Stimulated activated CD4-positive, alpha-beta T cell treated with anti-CD3 and anti-CD28 coated beads, Interleukin-15, amount 100 ng/mL, for 48 hours (primary cell): Measurements from ENCODE around the gene ZNF611.
A peak's percentile ranks its signal among the peaks of the same experiment; 100 is the strongest.
"Not testable (repeated sequence)": the region's sequence is repeated elsewhere in the genome, so short reads cannot be mapped to it uniquely, and the experiment has no call there.

ENCODE experiments used
- DNase-seq, 2 donors: peaks; one replicate each; pipeline ENCODE4 v3.0.0-alpha.2; 2020; ENCODE audit warnings: low read depth in 2 of 2

Gene ZNF611

GRCh38 chr19:52716522-52716921, 18.3 kb downstream of the ZNF611 start:
- no peak for DNase-seq

GRCh38 chr19:52715902-52716301, 18.9 kb downstream of the ZNF611 start:
- DNase-seq = not testable (repeated sequence)

GRCh38 chr19:52715330-52715729, 19.5 kb downstream of the ZNF611 start:
- not testable (repeated sequence) for DNase-seq

- DNase-seq = not testable (repeated sequence)
Measured at GRCh38 chr19:52713051-52713450, 21.8 kb downstream of the ZNF611 start.

- not testable (repeated sequence) for DNase-seq
Measured at GRCh38 chr19:52711661-52712060, 23.2 kb downstream of the ZNF611 start.

- DNase-seq = no peak
Measured at GRCh38 chr19:52710538-52710937, 24.3 kb downstream of the ZNF611 start.

- not testable (repeated sequence) for DNase-seq
Measured at GRCh38 chr19:52705615-52706014, 29.2 kb downstream of the ZNF611 start.

- no peak for DNase-seq
Measured at GRCh38 chr19:52703917-52704316, 30.9 kb downstream of the ZNF611 start.

- DNase-seq = no peak
Measured at GRCh38 chr19:52700673-52701072, 34.2 kb downstream of the ZNF611 start.

- DNase-seq = not testable (repeated sequence)
Measured at GRCh38 chr19:52699555-52699954, 35.3 kb downstream of the ZNF611 start.

GRCh38 chr19:52695996-52696395, 38.8 kb downstream of the ZNF611 start:
- no peak for DNase-seq

- no peak for DNase-seq
Measured at GRCh38 chr19:52694921-52695320, 39.9 kb downstream of the ZNF611 start.

GRCh38 chr19:52694281-52694680, 40.6 kb downstream of the ZNF611 start:
- not testable (repeated sequence) for DNase-seq

- no peak for DNase-seq
Measured at GRCh38 chr19:52692431-52693008, 42.3 kb downstream of the ZNF611 start.

GRCh38 chr19:52691737-52692136, 43.1 kb downstream of the ZNF611 start:
- DNase-seq = no peak

- DNase-seq = no peak
Measured at GRCh38 chr19:52691215-52691610, 43.6 kb downstream of the ZNF611 start.

- DNase-seq = peak; percentile 83 to 90
Measured at GRCh38 chr19:52690369-52691214, 44.3 kb downstream of the ZNF611 start.

- DNase-seq = no peak
Measured at GRCh38 chr19:52689843-52690368, 44.9 kb downstream of the ZNF611 start.

- DNase-seq = not testable (repeated sequence)
Measured at GRCh38 chr19:52688925-52689796, 45.7 kb downstream of the ZNF611 start.

- DNase-seq = no peak
Measured at GRCh38 chr19:52688335-52688734, 46.5 kb downstream of the ZNF611 start.

GRCh38 chr19:52687684-52688083, 47.2 kb downstream of the ZNF611 start:
- no peak for DNase-seq

- no peak for DNase-seq
Measured at GRCh38 chr19:52685811-52686210, 49.0 kb downstream of the ZNF611 start.
